ENCODE data around the gene TBC1D22B. TPM values are rescaled to one million over a fixed set of nuclear protein-coding genes. Genes with fewer than 3 reads are reported as not detected.

Gene TBC1D22B
- total and polyA plus RNA-seq, 9 of the 15 experiments (the other 6 are each of a cell fraction or from before 2014, with no cell fraction given) = 4.8 to 24.2 (median 13.5) TPM

- TF ChIP-seq POLR2AphosphoS5 (IDR thresholded peaks at IDR 0.05; ENCODE audit: control insufficient read depth, insufficient read depth, low read depth, low read length) = peak; percentile 73
- TF ChIP-seq ZNF639 (CRISPR knock-in tag; conservative IDR thresholded peaks at IDR 0.05 in 1 of 2, IDR thresholded peaks at IDR 0.05 in 1 of 2) = 0 out of 4 replicates have a peak, but pooled peaks of 1 of the 2 experiments have one; percentile 36
- no peak for TF ChIP-seq E2F4 (CRISPR knock-in tag; IDR thresholded peaks at IDR 0.05; ENCODE audit: low read depth)
- TF ChIP-seq BRD9 (IDR thresholded peaks at IDR 0.05; ENCODE audit: low read depth, partially characterized antibody) = no peak
- TF ChIP-seq WHSC1 (IDR thresholded peaks at IDR 0.05; ENCODE audit: low read length) = peak; percentile 52
- peak; percentile 69; the same call in 1 of the 2 replicates for TF ChIP-seq OTX1 (CRISPR knock-in tag; IDR thresholded peaks at IDR 0.05)
- TF ChIP-seq ZNF239 (CRISPR knock-in tag; IDR thresholded peaks at IDR 0.05) = no peak
- TF ChIP-seq IRF1 (CRISPR knock-in tag; IDR thresholded peaks at IDR 0.05; ENCODE audit: borderline replicate concordance) = no peak
- peak; percentile 86 for TF ChIP-seq POLR2A (conservative IDR thresholded peaks at IDR 0.05)
- TF ChIP-seq ZNF263 (CRISPR knock-in tag; IDR thresholded peaks at IDR 0.05; ENCODE audit: borderline replicate concordance) = peak; percentile 100
- no peak for TF ChIP-seq COPS2 (conservative IDR thresholded peaks at IDR 0.05)
- peak; percentile 78; the same call in 1 of the 2 replicates for TF ChIP-seq ARID3A (IDR thresholded peaks at IDR 0.05; ENCODE audit: borderline replicate concordance, low read depth, low read length)
- TF ChIP-seq PCBP1 (IDR thresholded peaks at IDR 0.05; ENCODE audit: low read depth, low read length, poor library complexity, severe bottlenecking) = peak; percentile 9
- TF ChIP-seq ARID4B (CRISPR knock-in tag; IDR thresholded peaks at IDR 0.05) = peak; percentile 79; the same call in 1 of the 2 replicates
Observed at GRCh38 chr6:37353761-37354525, 96.4 kb downstream of the TBC1D22B start, which contains the start of gene RNF8 (continued).
